DOHH2 (cell line): ENCODE data around the gene MKS1.

Experiments
- H3F3A ChIP-seq: fragments of 200-600 bp; sonication (generic), shearing (Covaris generic); 2 replicates; pipeline ENCODE4 v1.6.0; 2016; ENCODE audit warnings: antibody characterized with exemption, mild to moderate bottlenecking; ENCODE audit not compliant: control insufficient read depth, insufficient read depth
- H3K27ac ChIP-seq: fragments of 200-600 bp; sonication (generic); 2 replicates; pipeline ENCODE4 v1.5.1; 2014; ENCODE audit warnings: low read depth, mild to moderate bottlenecking, low read length, moderate library complexity
- H3K27me3 ChIP-seq: fragments of 200-600 bp; sonication (generic); 2 replicates; pipeline ENCODE4 v1.6.1; 2014; ENCODE audit warnings: mild to moderate bottlenecking, low read length, mixed read lengths; ENCODE audit not compliant: control insufficient read depth
- H3K36me3 ChIP-seq: fragments of 200-600 bp; sonication (generic); 2 replicates; pipeline ENCODE4 v1.6.1; 2014; ENCODE audit warnings: mild to moderate bottlenecking, low read length, moderate library complexity, mixed read lengths; ENCODE audit not compliant: control insufficient read depth
- H3K4me1 ChIP-seq: fragments of 200-600 bp; sonication (generic); 2 replicates; pipeline ENCODE4 v1.6.1; 2014; ENCODE audit warnings: mild to moderate bottlenecking, low read length, mixed read lengths; ENCODE audit not compliant: control insufficient read depth
- H3K4me2 ChIP-seq: fragments of 200-600 bp; sonication (generic); 2 replicates; pipeline ENCODE4 v1.6.0; 2014; ENCODE audit warnings: mild to moderate bottlenecking, low read length, moderate library complexity
- H3K4me3 ChIP-seq: fragments of 200-600 bp; sonication (generic); 2 replicates; pipeline ENCODE4 v1.5.1; 2014; ENCODE audit warnings: mild to moderate bottlenecking, low read length, mixed read lengths
- H3K79me2 ChIP-seq: fragments of 200-600 bp; sonication (generic); 2 replicates; pipeline ENCODE4 v1.6.1; 2014; ENCODE audit warnings: mild to moderate bottlenecking, low read length, mixed read lengths; ENCODE audit not compliant: control insufficient read depth
- H3K9me2 ChIP-seq: fragments of 200-600 bp; sonication (generic); replicated peaks from 2 replicates; pipeline ENCODE4 v1.6.1; 2014; ENCODE audit warnings: mild to moderate bottlenecking, low read length, mixed read lengths; ENCODE audit not compliant: control insufficient read depth
- H3K9me3 ChIP-seq: fragments of 200-600 bp; sonication (generic); 2 replicates; pipeline ENCODE4 v1.6.1; 2014; ENCODE audit warnings: antibody characterized with exemption, low read length, mixed read lengths; ENCODE audit not compliant: control insufficient read depth, insufficient read depth
- H4K20me1 ChIP-seq: fragments of 200-600 bp; sonication (generic); 2 replicates; pipeline ENCODE4 v1.6.0; 2014; ENCODE audit warnings: low read depth, mild to moderate bottlenecking, antibody characterized with exemption, low read length, moderate library complexity; ENCODE audit not compliant: control insufficient read depth, insufficient read depth
- CTCF ChIP-seq: fragments of 200-600 bp; sonication (generic); IDR thresholded peaks from one replicate; pipeline ENCODE4 v1.5.1; 2014; ENCODE audit warnings: antibody characterized with exemption, mild to moderate bottlenecking, low read depth, low read length; ENCODE audit not compliant: poor library complexity, severe bottlenecking
- EZH2phosphoT487 ChIP-seq: fragments of 200-600 bp; sonication (generic); IDR thresholded peaks from 2 replicates; pipeline ENCODE4 v1.6.1; 2017; ENCODE audit warnings: borderline replicate concordance, mild to moderate bottlenecking, antibody characterized with exemption, low read length, moderate library complexity, mixed read lengths

Gene MKS1

GRCh38 chr17:58187063-58187462 is 32.0 kb downstream of the MKS1 start:
- peaks cover 7% of the 10 kb centered on the region; the same call in 1 of the 2 replicates for H3K4me1 ChIP-seq
- H3K79me2 ChIP-seq, result no peaks in the 10 kb centered on the region
- H3K36me3 ChIP-seq, result no peaks in the 10 kb centered on the region
- no peaks in the 10 kb centered on the region for H3K9me2 ChIP-seq
- H3K4me3 ChIP-seq, result no peak overlapping the region
- H3F3A ChIP-seq, result no peaks in the 10 kb centered on the region
- no peak overlapping the region for H3K27ac ChIP-seq
- H3K9me3 ChIP-seq, result no peaks in the 10 kb centered on the region
- no peaks in the 10 kb centered on the region; the same call in 1 of the 2 replicates for H4K20me1 ChIP-seq
- H3K4me2 ChIP-seq, result no peak overlapping the region
- H3K27me3 ChIP-seq, result no peaks in the 10 kb centered on the region
- TF ChIP-seq CTCF, result no peak
- no peak for TF ChIP-seq EZH2phosphoT487

- Histone ChIP-seq H3K27ac (no peak overlapping the region), H3K9me3 (no peaks in the 10 kb centered on the region), H3K27me3 (0 out of 2 replicates have a peak, but pooled peaks cover under 1% of the 10 kb centered on the region), H3K79me2 (no peaks in the 10 kb centered on the region), H3F3A (no peaks in the 10 kb centered on the region), H3K36me3 (no peaks in the 10 kb centered on the region), H3K9me2 (no peaks in the 10 kb centered on the region), H3K4me1 (peaks cover 7% of the 10 kb centered on the region; the same call in 1 of the 2 replicates), H3K4me3 (no peak overlapping the region), H4K20me1 (no peaks in the 10 kb centered on the region), H3K4me2 (no peak overlapping the region)
- TF ChIP-seq EZH2phosphoT487, result no peak
- TF ChIP-seq CTCF, result no peak
Measured at GRCh38 chr17:58186591-58186990, 32.5 kb downstream of the MKS1 start.

- H3K9me2 ChIP-seq, result no peaks in the 10 kb centered on the region
- no peak for TF ChIP-seq EZH2phosphoT487
- no peak overlapping the region for H3K27ac ChIP-seq
- no peaks in the 10 kb centered on the region for H3K9me3 ChIP-seq
- no peaks in the 10 kb centered on the region for H3K79me2 ChIP-seq
- 0 out of 2 replicates have a peak, but pooled peaks cover 3% of the 10 kb centered on the region for H3K27me3 ChIP-seq
- no peaks in the 10 kb centered on the region for H4K20me1 ChIP-seq
- no peaks in the 10 kb centered on the region for H3F3A ChIP-seq
- H3K4me2 ChIP-seq, result no peak overlapping the region
- H3K36me3 ChIP-seq, result no peaks in the 10 kb centered on the region
- peaks cover 7% of the 10 kb centered on the region; the same call in 1 of the 2 replicates for H3K4me1 ChIP-seq
- H3K4me3 ChIP-seq, result no peak overlapping the region
Measured at GRCh38 chr17:58184986-58185761, 33.9 kb downstream of the MKS1 start.

GRCh38 chr17:58184308-58184985 is 34.6 kb downstream of the MKS1 start:
- no peak overlapping the region for H3K27ac ChIP-seq
- no peaks in the 10 kb centered on the region for H3K79me2 ChIP-seq
- no peaks in the 10 kb centered on the region for H3F3A ChIP-seq
- H3K4me2 ChIP-seq, result no peak overlapping the region
- H3K9me3 ChIP-seq, result no peaks in the 10 kb centered on the region
- 0 out of 2 replicates have a peak, but pooled peaks cover 3% of the 10 kb centered on the region for H3K27me3 ChIP-seq
- TF ChIP-seq EZH2phosphoT487 (no peak), CTCF (no peak)
- H3K9me2 ChIP-seq, result no peaks in the 10 kb centered on the region
- H3K4me3 ChIP-seq, result no peak overlapping the region
- H3K4me1 ChIP-seq, result peaks cover 7% of the 10 kb centered on the region; the same call in 1 of the 2 replicates
- no peaks in the 10 kb centered on the region for H4K20me1 ChIP-seq
- H3K36me3 ChIP-seq, result no peaks in the 10 kb centered on the region
